Vagina (tissue), 2 donors: ENCODE measurements around the gene IFNA21.

Source experiments
- CTCF ChIP-seq, 3 experiments: fragments of 450-650 bp in 2 of 3; fragments of 200-600 bp in 1 of 3; sonication (generic) in 1 of 3; IDR thresholded peaks; one replicate each; pipeline ENCODE4 v1.5.1; 2017 to 2019; ENCODE audit warnings: antibody characterized with exemption in 3 of 3, mild to moderate bottlenecking in 2 of 3, moderate library complexity in 2 of 3
- POLR2A ChIP-seq, 2 donors: fragments of 450-650 bp; IDR thresholded peaks; one replicate each; pipeline ENCODE4 v1.6.1; 2017; ENCODE audit warnings: antibody characterized with exemption in 2 of 2, mild to moderate bottlenecking in 2 of 2, moderate library complexity in 2 of 2

GRCh38 chr9:21210311-21210710, 43.9 kb upstream of the IFNA21 start:
- TF ChIP-seq POLR2A (IDR thresholded peaks at IDR 0.05) (no peak), CTCF (IDR thresholded peaks at IDR 0.05) (no peak)
